Ascending aorta (tissue), 2 donors: ENCODE results near the gene CBLN1. TPM values are rescaled to one million over a fixed set of nuclear protein-coding genes. Genes with fewer than 3 reads are reported as not detected.

Experiments
- DNase-seq, 2 donors: peaks; one replicate each; pipeline ENCODE4 v3.0.0-alpha.2; 2019; ENCODE audit warnings: low spot score in 2 of 2
- H3K27ac ChIP-seq, 2 donors: fragments of 200-600 bp; sonication (generic); one replicate each; pipeline ENCODE4 v1.5.1; 2016 to 2017; ENCODE audit warnings: mild to moderate bottlenecking in 1 of 2
- H3K27me3 ChIP-seq: fragments of 200-600 bp; sonication (generic); one replicate; pipeline ENCODE4 v1.5.1; 2017
- H3K36me3 ChIP-seq, 2 donors: fragments of 200-600 bp; sonication (generic); one replicate each; pipeline ENCODE4 v1.5.1; 2016
- H3K4me1 ChIP-seq, 2 donors: fragments of 200-600 bp; sonication (generic); one replicate each; pipeline ENCODE4 v1.5.1; 2016 to 2017; ENCODE audit warnings: mild to moderate bottlenecking in 1 of 2
- H3K4me3 ChIP-seq, 2 donors: fragments of 200-600 bp; sonication (generic); one replicate each; pipeline ENCODE4 v1.5.1; 2016 to 2017; ENCODE audit warnings: mild to moderate bottlenecking in 1 of 2
- H3K9me3 ChIP-seq, 2 donors: fragments of 200-600 bp; sonication (generic); one replicate each; pipeline ENCODE4 v1.5.1; 2016
- CTCF ChIP-seq, 3 experiments: fragments of 200-600 bp in 2 of 3; fragments of 450-650 bp in 1 of 3; sonication (generic) in 2 of 3; IDR thresholded peaks; one replicate each; pipeline ENCODE4 v1.5.1; 2016 to 2019; ENCODE audit warnings: antibody characterized with exemption in 3 of 3, mild to moderate bottlenecking in 1 of 3, moderate library complexity in 1 of 3
- intact Hi-C: fragments of 100-400 bp; cut with DNase I; formaldehyde crosslinking; loops from one replicate; pipeline ENCODE4 v1.15.1; 2023
- total RNA-seq: library from RNA; depleted of rRNA; stranded (reverse); fragments of >200 nt; gene quantifications from one replicate; pipeline ENCODE4 v1.1.0, GENCODE V29; 2016

Gene CBLN1
- total RNA-seq, 1 donor from 2014 or later, result not detected

GRCh38 chr16:49280105-49280741 is 1.4 kb downstream of the CBLN1 start:
- TF ChIP-seq CTCF (IDR thresholded peaks at IDR 0.05), result no peak
- no peaks in the 10 kb centered on the region for H3K36me3 ChIP-seq
- H3K4me3 ChIP-seq, result no peak overlapping the region
- no peak overlapping the region for H3K27ac ChIP-seq
- intact Hi-C loops, result no loop called here
- no peaks in the 10 kb centered on the region for H3K9me3 ChIP-seq
- peaks cover 27% of the 10 kb centered on the region for H3K27me3 ChIP-seq
- H3K4me1 ChIP-seq, result peaks cover 0 to 8% of the 10 kb centered on the region in 2 donors
- DNase-seq, result no peak

- DNase-seq, result no peak
- H3K4me3 ChIP-seq, result no peak overlapping the region
- peaks cover 0 to 8% of the 10 kb centered on the region in 2 donors for H3K4me1 ChIP-seq
- TF ChIP-seq CTCF (IDR thresholded peaks at IDR 0.05), result no peak
- H3K36me3 ChIP-seq, result no peaks in the 10 kb centered on the region
- peaks cover 27% of the 10 kb centered on the region for H3K27me3 ChIP-seq
- H3K9me3 ChIP-seq, result no peaks in the 10 kb centered on the region
- no peak overlapping the region for H3K27ac ChIP-seq
- intact Hi-C loops, result no loop called here
Measured at GRCh38 chr16:49278944-49279725, 2.5 kb downstream of the CBLN1 start.

GRCh38 chr16:49278567-49278827 is 3.1 kb downstream of the CBLN1 start:
- peaks cover 0 to 8% of the 10 kb centered on the region in 2 donors for H3K4me1 ChIP-seq
- H3K27ac ChIP-seq, result no peak overlapping the region
- H3K9me3 ChIP-seq, result no peaks in the 10 kb centered on the region
- no peak overlapping the region for H3K4me3 ChIP-seq
- no peak for TF ChIP-seq CTCF (IDR thresholded peaks at IDR 0.05)
- intact Hi-C loops, result no loop called here
- H3K36me3 ChIP-seq, result no peaks in the 10 kb centered on the region
- DNase-seq, result no peak
- peaks cover 27% of the 10 kb centered on the region for H3K27me3 ChIP-seq

- intact Hi-C loops, result no loop called here
- Histone ChIP-seq H3K27ac (no peak overlapping the region), H3K27me3 (peaks cover 24% of the 10 kb centered on the region), H3K9me3 (no peaks in the 10 kb centered on the region), H3K4me3 (peak overlapping the region; percentile 21 to 27), H3K36me3 (no peaks in the 10 kb centered on the region), H3K4me1 (peaks cover 0 to 8% of the 10 kb centered on the region in 2 donors)
- DNase-seq, result no peak
- TF ChIP-seq CTCF (IDR thresholded peaks at IDR 0.05), result no peak
Measured at GRCh38 chr16:49277766-49278566, 3.7 kb downstream of the CBLN1 start.

GRCh38 chr16:49277386-49277742 is 4.3 kb downstream of the CBLN1 start:
- Histone ChIP-seq H3K27me3 (peaks cover 20% of the 10 kb centered on the region), H3K36me3 (no peaks in the 10 kb centered on the region), H3K4me1 (peaks cover 0 to 8% of the 10 kb centered on the region in 2 donors), H3K27ac (no peak overlapping the region), H3K9me3 (no peaks in the 10 kb centered on the region), H3K4me3 (peak overlapping the region; percentile 21 to 27)
- no peak for TF ChIP-seq CTCF (IDR thresholded peaks at IDR 0.05)
- DNase-seq, result no peak
- intact Hi-C loops, result no loop called here
